Measurements from ENCODE around the gene VAV2. TPM values are rescaled to one million over a fixed set of nuclear protein-coding genes. Genes with fewer than 3 reads are reported as not detected.

VAV2 gene
- total and polyA plus RNA-seq, 9 of the 15 experiments (the other 6 are each of a cell fraction or from before 2014, with no cell fraction given), result 0.01 to 2.7 (median 1.0) TPM; not detected in 1

DNA sequence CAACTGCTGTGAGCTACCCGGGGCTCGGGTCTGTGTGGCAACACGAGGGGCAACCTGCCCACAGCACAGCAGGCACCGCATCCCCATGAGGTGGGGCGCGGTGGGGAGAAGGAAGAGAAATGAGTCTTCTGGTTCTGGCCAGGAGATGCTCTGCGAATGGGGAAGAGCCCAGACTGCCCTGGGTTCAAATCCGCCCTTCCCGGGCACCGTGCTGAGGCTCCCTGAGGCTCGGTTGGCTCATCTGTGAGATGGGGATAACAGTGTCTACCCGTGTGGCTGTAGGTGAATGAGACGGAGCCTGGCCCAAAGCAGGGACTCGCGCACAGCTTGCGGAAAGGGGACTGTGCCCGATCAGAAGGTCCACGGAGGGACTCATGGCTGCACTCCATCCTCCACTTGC is 123.9 kb downstream of the VAV2 start (continued):
- TF ChIP-seq, protein P1, sequence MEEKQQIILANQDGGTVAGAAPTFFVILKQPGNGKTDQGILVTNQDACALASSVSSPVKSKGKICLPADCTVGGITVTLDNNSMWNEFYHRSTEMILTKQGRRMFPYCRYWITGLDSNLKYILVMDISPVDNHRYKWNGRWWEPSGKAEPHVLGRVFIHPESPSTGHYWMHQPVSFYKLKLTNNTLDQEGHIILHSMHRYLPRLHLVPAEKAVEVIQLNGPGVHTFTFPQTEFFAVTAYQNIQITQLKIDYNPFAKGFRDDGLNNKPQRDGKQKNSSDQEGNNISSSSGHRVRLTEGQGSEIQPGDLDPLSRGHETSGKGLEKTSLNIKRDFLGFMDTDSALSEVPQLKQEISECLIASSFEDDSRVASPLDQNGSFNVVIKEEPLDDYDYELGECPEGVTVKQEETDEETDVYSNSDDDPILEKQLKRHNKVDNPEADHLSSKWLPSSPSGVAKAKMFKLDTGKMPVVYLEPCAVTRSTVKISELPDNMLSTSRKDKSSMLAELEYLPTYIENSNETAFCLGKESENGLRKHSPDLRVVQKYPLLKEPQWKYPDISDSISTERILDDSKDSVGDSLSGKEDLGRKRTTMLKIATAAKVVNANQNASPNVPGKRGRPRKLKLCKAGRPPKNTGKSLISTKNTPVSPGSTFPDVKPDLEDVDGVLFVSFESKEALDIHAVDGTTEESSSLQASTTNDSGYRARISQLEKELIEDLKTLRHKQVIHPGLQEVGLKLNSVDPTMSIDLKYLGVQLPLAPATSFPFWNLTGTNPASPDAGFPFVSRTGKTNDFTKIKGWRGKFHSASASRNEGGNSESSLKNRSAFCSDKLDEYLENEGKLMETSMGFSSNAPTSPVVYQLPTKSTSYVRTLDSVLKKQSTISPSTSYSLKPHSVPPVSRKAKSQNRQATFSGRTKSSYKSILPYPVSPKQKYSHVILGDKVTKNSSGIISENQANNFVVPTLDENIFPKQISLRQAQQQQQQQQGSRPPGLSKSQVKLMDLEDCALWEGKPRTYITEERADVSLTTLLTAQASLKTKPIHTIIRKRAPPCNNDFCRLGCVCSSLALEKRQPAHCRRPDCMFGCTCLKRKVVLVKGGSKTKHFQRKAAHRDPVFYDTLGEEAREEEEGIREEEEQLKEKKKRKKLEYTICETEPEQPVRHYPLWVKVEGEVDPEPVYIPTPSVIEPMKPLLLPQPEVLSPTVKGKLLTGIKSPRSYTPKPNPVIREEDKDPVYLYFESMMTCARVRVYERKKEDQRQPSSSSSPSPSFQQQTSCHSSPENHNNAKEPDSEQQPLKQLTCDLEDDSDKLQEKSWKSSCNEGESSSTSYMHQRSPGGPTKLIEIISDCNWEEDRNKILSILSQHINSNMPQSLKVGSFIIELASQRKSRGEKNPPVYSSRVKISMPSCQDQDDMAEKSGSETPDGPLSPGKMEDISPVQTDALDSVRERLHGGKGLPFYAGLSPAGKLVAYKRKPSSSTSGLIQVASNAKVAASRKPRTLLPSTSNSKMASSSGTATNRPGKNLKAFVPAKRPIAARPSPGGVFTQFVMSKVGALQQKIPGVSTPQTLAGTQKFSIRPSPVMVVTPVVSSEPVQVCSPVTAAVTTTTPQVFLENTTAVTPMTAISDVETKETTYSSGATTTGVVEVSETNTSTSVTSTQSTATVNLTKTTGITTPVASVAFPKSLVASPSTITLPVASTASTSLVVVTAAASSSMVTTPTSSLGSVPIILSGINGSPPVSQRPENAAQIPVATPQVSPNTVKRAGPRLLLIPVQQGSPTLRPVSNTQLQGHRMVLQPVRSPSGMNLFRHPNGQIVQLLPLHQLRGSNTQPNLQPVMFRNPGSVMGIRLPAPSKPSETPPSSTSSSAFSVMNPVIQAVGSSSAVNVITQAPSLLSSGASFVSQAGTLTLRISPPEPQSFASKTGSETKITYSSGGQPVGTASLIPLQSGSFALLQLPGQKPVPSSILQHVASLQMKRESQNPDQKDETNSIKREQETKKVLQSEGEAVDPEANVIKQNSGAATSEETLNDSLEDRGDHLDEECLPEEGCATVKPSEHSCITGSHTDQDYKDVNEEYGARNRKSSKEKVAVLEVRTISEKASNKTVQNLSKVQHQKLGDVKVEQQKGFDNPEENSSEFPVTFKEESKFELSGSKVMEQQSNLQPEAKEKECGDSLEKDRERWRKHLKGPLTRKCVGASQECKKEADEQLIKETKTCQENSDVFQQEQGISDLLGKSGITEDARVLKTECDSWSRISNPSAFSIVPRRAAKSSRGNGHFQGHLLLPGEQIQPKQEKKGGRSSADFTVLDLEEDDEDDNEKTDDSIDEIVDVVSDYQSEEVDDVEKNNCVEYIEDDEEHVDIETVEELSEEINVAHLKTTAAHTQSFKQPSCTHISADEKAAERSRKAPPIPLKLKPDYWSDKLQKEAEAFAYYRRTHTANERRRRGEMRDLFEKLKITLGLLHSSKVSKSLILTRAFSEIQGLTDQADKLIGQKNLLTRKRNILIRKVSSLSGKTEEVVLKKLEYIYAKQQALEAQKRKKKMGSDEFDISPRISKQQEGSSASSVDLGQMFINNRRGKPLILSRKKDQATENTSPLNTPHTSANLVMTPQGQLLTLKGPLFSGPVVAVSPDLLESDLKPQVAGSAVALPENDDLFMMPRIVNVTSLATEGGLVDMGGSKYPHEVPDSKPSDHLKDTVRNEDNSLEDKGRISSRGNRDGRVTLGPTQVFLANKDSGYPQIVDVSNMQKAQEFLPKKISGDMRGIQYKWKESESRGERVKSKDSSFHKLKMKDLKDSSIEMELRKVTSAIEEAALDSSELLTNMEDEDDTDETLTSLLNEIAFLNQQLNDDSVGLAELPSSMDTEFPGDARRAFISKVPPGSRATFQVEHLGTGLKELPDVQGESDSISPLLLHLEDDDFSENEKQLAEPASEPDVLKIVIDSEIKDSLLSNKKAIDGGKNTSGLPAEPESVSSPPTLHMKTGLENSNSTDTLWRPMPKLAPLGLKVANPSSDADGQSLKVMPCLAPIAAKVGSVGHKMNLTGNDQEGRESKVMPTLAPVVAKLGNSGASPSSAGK (IDR thresholded peaks at IDR 0.05), result no peak
- no peak for TF ChIP-seq SMAD2 (IDR thresholded peaks at IDR 0.05; ENCODE audit: low read depth, low read length)
- no peak for TF ChIP-seq MTA3 (IDR thresholded peaks at IDR 0.05; ENCODE audit: borderline replicate concordance)
- TF ChIP-seq U2AF2 (optimal IDR thresholded peaks at IDR 0.05; ENCODE audit: low read depth, low read length), result no peak
- TF ChIP-seq TGIF2 (CRISPR knock-in tag; IDR thresholded peaks at IDR 0.05), result no peak
- no peak for TF ChIP-seq ZFX (CRISPR knock-in tag; IDR thresholded peaks at IDR 0.05)

Measured in K562 (cell line).